LoVo (cell line): Measurements from ENCODE around the gene CBX8.

ENCODE experiments used
- DNase-seq: peaks from one replicate; pipeline ENCODE4 v3.0.0-alpha.2; 2016; ENCODE audit warnings: low spot score

CBX8 gene

GRCh38 chr17:79804856-79805696 lies 8.2 kb upstream of the CBX8 start:
- no peak for DNase-seq

DNA sequence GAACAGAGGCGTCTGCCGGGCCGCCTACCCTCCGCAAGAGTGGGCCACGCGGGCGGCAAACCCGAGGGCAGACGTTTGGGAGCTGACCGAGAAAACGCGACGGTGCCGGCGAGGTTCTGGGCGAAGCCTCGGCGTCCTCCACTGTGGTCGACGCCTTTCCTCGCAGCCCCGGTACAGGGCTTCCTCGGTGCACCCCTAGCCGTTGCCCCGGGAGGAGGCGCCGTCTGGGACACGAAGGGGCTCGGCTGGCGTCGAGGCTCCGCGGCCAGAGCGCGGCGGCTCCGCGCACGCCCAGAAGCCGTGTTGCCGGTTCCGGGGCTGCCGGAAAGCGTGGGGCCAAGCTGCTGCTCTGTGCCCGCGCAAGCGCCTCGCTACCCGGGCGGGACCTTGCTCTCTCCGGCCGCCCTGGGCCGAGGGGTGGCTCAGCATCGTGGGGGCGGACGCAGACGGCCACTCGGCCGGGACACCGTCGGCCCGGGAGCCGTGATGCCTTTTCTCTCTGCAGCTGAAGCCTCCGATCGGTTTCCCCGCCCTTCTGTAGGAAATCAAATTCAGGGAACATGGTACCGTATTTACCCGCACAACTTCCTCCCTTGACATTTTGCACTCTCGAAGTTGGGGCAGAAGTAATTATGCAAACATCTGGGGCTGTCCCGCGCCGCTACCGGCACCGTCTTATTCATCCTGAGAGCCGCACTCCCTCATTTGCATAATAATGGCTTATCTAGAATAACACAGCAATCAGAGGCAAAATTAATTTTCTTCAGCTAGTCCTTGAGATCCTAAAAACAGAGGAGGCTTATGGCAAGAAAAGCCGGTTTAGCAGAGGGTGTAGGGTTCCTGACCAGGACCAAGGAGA lies 7.3 kb upstream of the CBX8 start:
- DNase-seq = no peak

GRCh38 chr17:79803421-79803996 lies 6.6 kb upstream of the CBX8 start:
- DNase-seq = no peak

- no peak for DNase-seq
Measured at GRCh38 chr17:79802736-79803420, 6.0 kb upstream of the CBX8 start.

DNA sequence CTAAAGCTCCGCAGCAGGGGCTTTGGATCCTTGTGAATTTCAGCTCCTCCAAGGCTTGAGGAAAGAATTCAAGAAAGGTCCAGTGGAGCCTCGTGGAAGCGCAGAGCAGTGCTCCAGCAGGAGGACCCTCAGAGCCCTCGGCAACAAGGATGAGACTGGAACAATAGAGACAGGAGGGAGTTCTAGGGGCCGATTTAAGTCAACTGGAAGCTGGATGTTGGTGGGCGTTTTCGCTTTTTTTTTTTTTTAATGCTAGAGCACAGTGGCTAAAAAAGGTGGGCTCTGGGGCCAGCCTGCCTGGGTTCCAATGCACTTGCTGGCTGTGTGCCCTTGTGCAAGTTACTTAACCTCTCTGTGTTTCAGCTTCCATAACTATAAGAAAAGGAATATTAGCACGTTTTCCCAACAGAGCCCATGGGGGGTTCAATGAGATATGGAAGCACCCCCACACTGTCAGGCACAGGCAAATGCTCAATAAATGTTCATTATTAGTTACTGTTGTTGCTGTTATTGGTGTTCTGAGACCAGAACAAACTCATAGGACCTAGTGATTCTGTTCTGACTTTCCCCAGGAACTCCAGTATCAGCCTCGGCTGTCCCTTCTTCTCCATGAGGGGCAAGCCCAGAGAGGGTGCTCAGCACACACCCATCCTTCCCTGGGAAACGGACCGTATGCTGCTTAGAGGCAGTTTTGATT lies 5.3 kb upstream of the CBX8 start:
- no peak for DNase-seq

DNA sequence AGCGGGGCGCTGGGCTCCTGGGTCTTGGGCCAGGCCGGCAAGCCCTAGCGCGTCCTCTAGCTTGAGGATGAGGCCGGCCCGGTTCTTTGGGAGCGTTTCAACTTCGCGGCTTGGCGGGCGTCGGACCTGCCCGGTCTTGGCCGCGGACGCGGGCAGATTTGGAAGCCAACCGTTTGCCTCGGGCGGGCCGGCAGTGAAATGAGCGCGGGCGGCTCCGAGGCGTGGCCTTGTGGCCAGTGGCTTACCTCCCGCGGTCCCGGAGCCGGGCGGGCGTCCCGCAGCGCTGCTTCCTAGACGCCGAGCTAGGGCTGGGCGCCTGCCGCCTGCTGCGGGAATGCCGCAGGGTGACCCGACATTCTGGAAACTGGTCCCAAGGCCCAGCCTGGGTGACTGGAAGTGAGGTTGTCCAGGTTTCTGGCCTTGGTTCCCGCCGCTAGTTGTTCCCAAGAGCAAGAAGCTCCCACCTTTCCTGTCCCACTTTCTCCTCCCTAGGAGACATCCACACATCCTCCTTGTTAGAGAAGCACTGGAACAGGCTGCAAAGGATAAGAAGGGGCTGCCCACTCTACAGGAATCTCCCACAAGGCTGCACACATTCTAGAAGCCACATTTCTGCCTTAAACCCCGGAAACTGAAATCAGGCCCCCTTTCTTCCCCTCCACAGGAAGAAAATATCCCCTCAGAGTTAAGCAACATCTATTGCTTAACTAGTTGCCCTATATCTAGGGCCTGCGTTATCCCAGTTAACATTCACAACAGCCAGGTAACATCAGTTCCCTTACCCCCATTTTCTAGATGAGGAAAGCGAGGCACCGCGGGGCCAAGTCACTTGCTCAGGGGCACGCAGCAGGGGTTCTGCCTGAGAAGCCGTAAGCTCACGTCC lies 4.5 kb upstream of the CBX8 start:
- DNase-seq = peak; percentile 82

- DNase-seq = peak; percentile 61
Measured at GRCh38 chr17:79800325-79801155, 3.7 kb upstream of the CBX8 start.

DNA sequence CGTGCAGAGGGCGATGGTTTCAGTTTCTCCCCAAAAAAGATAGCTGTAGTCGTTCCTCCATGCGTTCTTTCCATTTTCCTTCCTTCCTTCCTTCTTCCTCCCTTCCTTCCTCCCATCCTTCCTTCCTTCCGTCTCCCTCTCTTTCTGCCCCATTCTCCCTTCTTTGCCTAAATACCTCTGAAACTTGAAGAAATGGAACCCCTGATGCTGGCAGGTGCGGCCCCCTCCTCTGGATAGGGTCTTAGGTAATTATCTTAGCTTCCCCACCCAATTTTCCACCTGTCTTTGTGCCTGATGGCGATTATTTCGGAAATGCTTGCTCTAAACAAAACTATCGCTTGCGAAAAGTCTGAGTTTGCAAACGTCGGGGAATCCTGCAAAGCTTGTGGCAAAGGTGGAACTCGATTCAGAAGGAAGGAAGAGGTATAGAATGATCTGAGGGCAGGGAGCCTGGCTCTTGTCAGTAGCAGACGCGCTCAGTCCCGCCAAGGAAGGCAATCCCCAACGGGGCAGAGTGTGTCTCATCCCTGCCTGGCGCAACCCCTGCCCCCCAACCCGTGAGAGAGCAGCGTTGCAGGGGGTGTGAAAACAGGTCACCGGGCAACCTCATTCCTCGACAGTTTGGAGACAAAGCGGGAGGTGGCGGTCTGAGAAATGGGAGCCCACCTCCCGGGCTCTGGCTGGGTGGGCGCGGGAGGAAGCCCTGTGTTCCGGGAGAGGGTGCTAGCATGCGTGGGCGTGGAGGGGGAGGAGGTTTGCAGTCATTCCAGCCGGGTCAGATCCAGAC lies 2.9 kb upstream of the CBX8 start:
- DNase-seq = no peak

- no peak for DNase-seq
Measured at GRCh38 chr17:79799174-79799537, 2.3 kb upstream of the CBX8 start.

- DNase-seq = no peak
Measured at GRCh38 chr17:79798299-79799173, 1.7 kb upstream of the CBX8 start.

DNA sequence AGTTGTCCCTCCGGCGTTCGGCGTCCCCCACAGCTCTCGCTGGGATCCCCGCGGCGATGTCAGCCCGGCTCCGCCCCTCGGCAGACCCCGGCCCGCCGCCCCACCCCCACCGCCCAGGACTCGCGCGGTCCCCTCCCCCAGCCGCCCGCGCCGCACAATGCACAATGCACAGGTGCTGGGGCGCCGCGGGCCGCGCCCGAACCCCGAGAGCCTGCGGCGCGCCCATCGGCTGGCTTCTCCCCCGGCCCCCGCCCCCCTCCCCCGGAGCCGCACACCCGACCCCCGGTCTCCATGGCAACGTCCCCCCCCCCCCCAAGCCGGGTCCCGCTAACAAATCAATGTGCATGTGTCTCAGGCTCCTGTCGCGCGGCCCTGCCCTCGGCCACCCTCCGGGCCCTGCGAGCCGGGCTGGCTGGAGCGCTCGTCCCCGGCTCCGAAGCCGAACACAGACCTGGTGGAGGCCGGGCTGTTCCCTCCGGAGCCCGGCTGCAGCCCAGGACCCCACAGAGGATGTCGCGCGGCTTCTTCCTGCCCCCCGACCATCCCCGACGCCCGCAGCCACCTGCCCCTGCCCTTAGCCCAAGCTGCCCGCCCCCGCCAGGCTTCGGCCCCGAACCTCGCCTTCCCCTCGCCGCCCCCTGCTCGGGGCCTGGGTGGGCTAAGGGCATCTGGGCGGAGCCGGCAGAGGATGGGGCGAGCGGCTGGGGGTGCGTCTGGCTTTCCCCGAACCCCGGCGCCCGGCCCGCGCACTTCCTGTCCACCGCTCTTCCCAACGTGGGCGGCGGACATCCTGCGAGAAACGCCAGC lies 818 bp upstream of the CBX8 start:
- DNase-seq = no peak

DNA sequence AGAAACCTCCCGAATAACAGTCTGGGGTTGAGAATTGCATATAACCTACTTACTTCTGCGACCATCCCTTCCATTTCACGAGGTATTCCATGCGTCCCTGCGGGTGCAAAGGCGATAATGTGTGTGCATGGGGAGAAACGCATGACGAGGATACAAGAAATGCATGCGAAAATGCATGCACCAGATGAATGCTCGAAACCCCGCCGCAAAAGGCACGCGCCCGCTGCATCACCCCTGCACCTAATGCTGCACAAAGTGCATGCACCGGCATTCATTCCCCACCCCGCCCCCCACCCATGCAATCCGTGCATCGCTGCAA lies 474 bp downstream of the CBX8 start:
- no peak for DNase-seq

DNA sequence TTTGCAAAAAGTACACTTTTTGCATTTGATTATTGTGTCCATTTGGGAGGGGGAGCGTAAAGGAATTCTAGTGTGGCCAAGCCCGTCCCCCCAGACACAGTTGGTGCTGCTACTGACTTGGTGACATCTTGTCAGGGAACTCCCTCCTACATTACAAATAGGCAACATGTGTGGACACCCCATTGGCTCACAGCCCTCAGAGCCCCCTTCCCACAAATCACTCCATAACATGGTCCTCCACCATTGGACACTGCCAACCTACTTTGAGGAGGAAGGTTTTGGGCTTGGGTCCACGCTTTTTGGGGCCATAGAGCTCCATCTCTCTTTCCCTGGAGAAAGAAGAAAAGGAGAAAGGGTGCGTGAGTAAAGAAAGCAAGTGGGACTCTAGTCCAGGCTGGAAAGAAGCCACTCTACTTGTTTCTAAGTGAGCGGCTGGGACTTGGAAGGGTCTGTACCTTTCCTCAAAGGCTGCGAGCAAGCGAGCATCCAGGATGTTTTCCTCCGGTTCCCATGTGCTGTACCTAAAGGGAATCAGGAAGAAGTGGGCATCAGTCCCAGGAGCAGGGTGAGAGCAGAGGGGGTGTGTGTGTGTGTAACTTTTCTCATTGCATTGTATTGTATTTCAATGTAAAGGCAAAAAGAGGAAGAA lies 958 bp downstream of the CBX8 start:
- no peak for DNase-seq

GRCh38 chr17:79794659-79795511 lies 2.0 kb downstream of the CBX8 start:
- no peak for DNase-seq

DNA sequence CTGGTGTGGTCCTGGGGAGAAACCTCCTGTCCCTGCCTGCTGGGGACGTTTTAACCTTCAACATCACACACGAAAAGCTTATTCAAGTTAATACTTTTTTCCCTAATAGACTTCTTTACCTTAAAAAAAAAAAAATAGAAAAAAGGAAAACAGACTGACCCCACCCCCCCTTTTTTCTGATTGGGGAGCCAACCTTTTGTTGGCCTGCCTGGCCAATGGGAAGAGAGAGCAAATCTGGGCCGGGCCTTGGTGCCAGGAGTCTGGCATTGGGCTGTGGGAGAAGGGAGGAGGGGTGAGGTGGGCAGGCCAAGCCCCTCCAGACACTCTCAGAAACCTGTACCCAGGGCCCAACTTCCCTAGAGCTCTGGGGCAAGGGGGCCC lies 3.0 kb downstream of the CBX8 start:
- no peak for DNase-seq
